HEK293 (cell line): ENCODE results near the gene CAPN13.

Experiments
- CTCF ChIA-PET: fragments of 350-600 bp; formaldehyde crosslinking; extraction: SDS; loops from one replicate; lab custom pipeline; 2021; ENCODE audit warnings: antibody characterized with exemption; lab: Yijun Ruan, JAX
- POLR2A ChIA-PET: fragments of 300-600 bp; formaldehyde crosslinking; extraction: SDS; loops from one replicate; lab custom pipeline; 2020; ENCODE audit warnings: antibody characterized with exemption, inconsistent platforms; lab: Yijun Ruan, JAX
- H3K27ac ChIP-seq: fragments of 200-500 bp; sonication (Bioruptor generic); 2 replicates; pipeline ENCODE4 v1.5.1; 2014; ENCODE audit warnings: low read depth, low read length, control low read depth, inconsistent platforms; ENCODE audit errors: extremely low read depth
- H3K36me3 ChIP-seq, 2 experiments: fragments of 200-500 bp in 1 of 2; sonication (Bioruptor generic) in 1 of 2; 1 replicate in 1 of 2; 2 replicates in 1 of 2; pipeline ENCODE4 v1.5.1; 2014 to 2017; ENCODE audit warnings: inconsistent platforms in 2 of 2, low read length in 2 of 2; ENCODE audit not compliant: control insufficient read depth in 2 of 2, insufficient read depth in 1 of 2
- H3K4me1 ChIP-seq: fragments of 200-500 bp; sonication (Bioruptor generic); 2 replicates; pipeline ENCODE4 v1.5.1; 2014; ENCODE audit warnings: mild to moderate bottlenecking, low read length, inconsistent platforms; ENCODE audit not compliant: control insufficient read depth, insufficient read depth
- H3K4me3 ChIP-seq: 2 replicates; pipeline ENCODE4 v1.5.1; 2011; ENCODE audit warnings: low read depth, mild to moderate bottlenecking, control low read depth, low read length, moderate library complexity
- H3K9me3 ChIP-seq: fragments of 200-500 bp; sonication (Bioruptor generic); 2 replicates; pipeline ENCODE4 v1.5.1; 2014; ENCODE audit warnings: low read depth, low read length, inconsistent platforms; ENCODE audit not compliant: control insufficient read depth, insufficient read depth
- AEBP2 ChIP-seq: fragments of 450-650 bp; formaldehyde crosslinking; IDR thresholded peaks from 2 replicates; pipeline ENCODE4 v1.5.1; 2016; ENCODE audit warnings: missing biosample characterization, missing genetic modification characterization, borderline replicate concordance
- CTCF ChIP-seq: fragments of 450-650 bp; formaldehyde crosslinking; IDR thresholded peaks from 2 replicates; pipeline ENCODE4 v1.5.1; 2016; ENCODE audit warnings: missing biosample characterization, missing genetic modification characterization
- KLF8 ChIP-seq: fragments of 450-650 bp; formaldehyde crosslinking; IDR thresholded peaks from 2 replicates; pipeline ENCODE4 v1.5.1; 2016; ENCODE audit warnings: missing biosample characterization, missing genetic modification characterization
- OSR2 ChIP-seq: fragments of 450-650 bp; formaldehyde crosslinking; IDR thresholded peaks from 2 replicates; pipeline ENCODE4 v1.5.1; 2016; ENCODE audit warnings: missing biosample characterization, missing genetic modification characterization
- PBX3 ChIP-seq: sonication (generic); formaldehyde crosslinking; IDR thresholded peaks from 2 replicates; pipeline ENCODE4 v1.8.1; 2022; ENCODE audit warnings: mild to moderate bottlenecking, moderate library complexity, missing genetic modification reagents
- ZNF175 ChIP-seq: fragments of 450-650 bp; formaldehyde crosslinking; IDR thresholded peaks from 2 replicates; pipeline ENCODE4 v1.5.1; 2016; ENCODE audit warnings: missing biosample characterization, missing genetic modification characterization
- ZNF239 ChIP-seq: fragments of 450-650 bp; formaldehyde crosslinking; IDR thresholded peaks from 2 replicates; pipeline ENCODE4 v1.5.1; 2016; ENCODE audit warnings: missing biosample characterization, missing genetic modification characterization
- ZNF324 ChIP-seq: fragments of 450-650 bp; formaldehyde crosslinking; IDR thresholded peaks from 2 replicates; pipeline ENCODE4 v1.5.1; 2016; ENCODE audit warnings: missing biosample characterization, missing genetic modification characterization
- ZNF350 ChIP-seq: fragments of 450-650 bp; formaldehyde crosslinking; IDR thresholded peaks from 2 replicates; pipeline ENCODE4 v1.5.0; 2017; ENCODE audit warnings: missing biosample characterization, mild to moderate bottlenecking, missing genetic modification characterization
- ZNF362 ChIP-seq: fragments of 450-650 bp; formaldehyde crosslinking; IDR thresholded peaks from 2 replicates; pipeline ENCODE4 v1.5.1; 2016; ENCODE audit warnings: missing biosample characterization, missing genetic modification characterization
- ZNF518A ChIP-seq: fragments of 450-650 bp; formaldehyde crosslinking; conservative IDR thresholded peaks from 2 replicates; pipeline ENCODE4 v1.5.1; 2016; ENCODE audit warnings: low read depth, missing biosample characterization, missing genetic modification characterization
- ZNF629 ChIP-seq: fragments of 450-650 bp; formaldehyde crosslinking; IDR thresholded peaks from 2 replicates; pipeline ENCODE4 v1.5.1; 2017; ENCODE audit warnings: missing biosample characterization, missing genetic modification characterization
- ZNF645 ChIP-seq: fragments of 450-650 bp; formaldehyde crosslinking; IDR thresholded peaks from 2 replicates; pipeline ENCODE4; 2016; ENCODE audit warnings: missing biosample characterization, missing genetic modification characterization
- ZNF792 ChIP-seq: fragments of 450-650 bp; formaldehyde crosslinking; IDR thresholded peaks from 2 replicates; pipeline ENCODE4 v1.5.1; 2016; ENCODE audit warnings: missing biosample characterization, missing genetic modification characterization
- ZSCAN16 ChIP-seq: fragments of 450-650 bp; formaldehyde crosslinking; IDR thresholded peaks from 2 replicates; pipeline ENCODE4 v1.5.1; 2016; ENCODE audit warnings: missing biosample characterization, missing genetic modification characterization
- ZSCAN30 ChIP-seq: fragments of 450-650 bp; IDR thresholded peaks from 2 replicates; pipeline ENCODE4 v1.5.1; 2018; ENCODE audit warnings: missing biosample characterization, mild to moderate bottlenecking, missing genetic modification characterization, moderate library complexity
- TF ChIP-seq, protein P1 (sequence below): fragments of 450-650 bp; formaldehyde crosslinking; IDR thresholded peaks from 2 replicates; pipeline ENCODE4 v1.5.1; 2016; ENCODE audit warnings: missing biosample characterization, missing genetic modification characterization

CAPN13 gene

DNA sequence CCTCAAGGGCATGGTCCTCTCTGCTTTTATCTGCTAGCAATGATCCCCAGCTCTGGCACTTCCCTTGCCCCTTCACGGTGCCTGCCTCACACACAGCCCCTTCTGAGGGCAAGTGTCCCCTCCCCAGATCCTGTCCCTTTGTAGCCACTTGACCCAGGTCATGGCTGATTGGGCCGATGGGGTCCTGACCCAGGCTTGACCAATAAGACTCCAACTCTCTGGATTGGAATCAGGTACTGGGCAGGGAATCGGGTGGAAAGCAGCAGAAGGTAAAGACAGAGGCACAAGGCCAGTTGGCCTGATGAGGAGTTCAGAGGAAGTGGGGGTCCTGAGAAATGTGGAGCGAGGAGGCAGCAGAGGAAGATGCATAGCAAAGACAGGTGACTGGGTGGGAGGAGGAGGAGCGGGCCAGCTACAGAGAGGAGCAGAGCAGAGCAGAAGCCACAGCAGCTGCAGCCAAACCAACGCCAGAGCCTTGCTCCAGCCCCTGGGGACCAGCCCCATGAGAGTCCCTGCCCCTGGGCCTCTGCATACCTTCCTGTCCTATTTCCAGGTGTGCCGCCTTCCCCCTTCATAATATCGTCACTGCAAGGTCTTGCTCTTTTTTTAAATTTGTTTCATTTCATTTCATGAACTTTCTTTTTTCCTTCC, 39.1 kb downstream of the CAPN13 start (continued):
- TF ChIP-seq ZNF792 (tag by site-specific recombination) (no peak), ZNF629 (tag by site-specific recombination) (no peak), ZNF324 (tag by site-specific recombination) (no peak), ZSCAN16 (tag by site-specific recombination) (no peak), ZNF175 (tag by site-specific recombination) (no peak), ZNF645 (tag by site-specific recombination) (no peak), ZNF362 (tag by site-specific recombination) (no peak), ZNF518A (tag by site-specific recombination) (no peak), ZSCAN30 (no peak)

DNA sequence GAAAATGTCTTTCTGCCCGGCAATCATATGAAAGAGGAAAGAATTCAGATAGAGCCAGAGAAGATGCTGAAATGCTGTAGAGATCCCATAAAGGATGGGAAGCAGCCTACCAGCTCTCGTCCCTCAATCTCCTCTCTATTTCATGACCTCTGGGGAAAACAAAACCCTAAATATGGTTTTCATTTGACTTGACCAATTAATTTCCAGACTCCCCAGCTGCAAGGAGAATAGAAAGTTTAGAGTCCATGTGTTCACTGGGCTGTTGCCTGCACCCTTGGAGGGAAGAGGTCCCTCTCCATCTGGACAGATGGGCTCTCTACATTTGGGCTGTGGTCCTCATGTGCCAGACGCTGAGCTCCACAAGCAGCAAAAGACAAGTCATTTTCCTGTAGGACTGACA, 40.6 kb downstream of the CAPN13 start:
- no peaks in the 10 kb centered on the region for H3K4me1 ChIP-seq
- H3K36me3 ChIP-seq, result no peaks in the 10 kb centered on the region
- H3K9me3 ChIP-seq, result no peaks in the 10 kb centered on the region
- ChIA-PET POLR2A (no interaction called here), CTCF (interaction anchor here (0.6 kb wide), 1 partner anchor 164 kb away, joined by 5 read pairs; no protein-coding TSS in a partner anchor)
- no peak overlapping the region for H3K27ac ChIP-seq
- no peak overlapping the region for H3K4me3 ChIP-seq
- TF ChIP-seq KLF8 (tag by site-specific recombination) (no peak), OSR2 (no peak), AEBP2 (tag by site-specific recombination) (no peak), CTCF (no peak), ZNF239 (tag by site-specific recombination) (no peak), ZNF350 (tag by site-specific recombination) (no peak), PBX3 (CRISPR knock-in tag) (no peak), ZNF518A (tag by site-specific recombination) (no peak)
- TF ChIP-seq, protein P1, sequence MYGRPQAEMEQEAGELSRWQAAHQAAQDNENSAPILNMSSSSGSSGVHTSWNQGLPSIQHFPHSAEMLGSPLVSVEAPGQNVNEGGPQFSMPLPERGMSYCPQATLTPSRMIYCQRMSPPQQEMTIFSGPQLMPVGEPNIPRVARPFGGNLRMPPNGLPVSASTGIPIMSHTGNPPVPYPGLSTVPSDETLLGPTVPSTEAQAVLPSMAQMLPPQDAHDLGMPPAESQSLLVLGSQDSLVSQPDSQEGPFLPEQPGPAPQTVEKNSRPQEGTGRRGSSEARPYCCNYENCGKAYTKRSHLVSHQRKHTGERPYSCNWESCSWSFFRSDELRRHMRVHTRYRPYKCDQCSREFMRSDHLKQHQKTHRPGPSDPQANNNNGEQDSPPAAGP (tag by site-specific recombination), result no peak
